ENCODE data around the gene KCNAB1. TPM values are rescaled to one million over a fixed set of nuclear protein-coding genes. Genes with fewer than 3 reads are reported as not detected.
A peak's percentile ranks its signal among the peaks of the same experiment; 100 is the strongest.

Gene KCNAB1
- total and polyA plus RNA-seq, 4 donors = 0.76 to 2.8 (median 1.0) TPM

- Histone ChIP-seq H3K36me3 (ENCODE audit: control insufficient read depth in 4 of 4, insufficient read depth in 3 of 4, low read depth in 1 of 4, low read length in 3 of 4) (no peaks in the 10 kb centered on the region), H3K9ac (ENCODE audit: low read depth in 1 of 2, low read length in 2 of 2) (no peak overlapping the region), H3K27me3 (ENCODE audit: control insufficient read depth in 4 of 4, insufficient read depth in 4 of 4, low read length in 3 of 4) (peaks cover 0 to 13% (median 6%) of the 10 kb centered on the region in 4 donors), H3K27ac (ENCODE audit: low read depth in 1 of 2, low read length in 2 of 2) (no peak overlapping the region), H3K4me3 (ENCODE audit: low read depth in 1 of 3, low read length in 3 of 3) (no peak overlapping the region), H3K4me1 (ENCODE audit: control insufficient read depth in 4 of 4, insufficient read depth in 4 of 4, low read length in 3 of 4) (peaks cover 0 to 11% (median 4%) of the 10 kb centered on the region in 4 donors), H3K9me3 (ENCODE audit: control insufficient read depth in 4 of 4, low read length in 3 of 4) (no peaks in the 10 kb centered on the region)
- TF ChIP-seq RAD21 (IDR thresholded peaks at IDR 0.05) (no peak), YY1 (IDR thresholded peaks at IDR 0.05) (no peak), GABPA (IDR thresholded peaks at IDR 0.05 in 1 of 2, conservative IDR thresholded peaks at IDR 0.05 in 1 of 2) (no peak), HNF4A (conservative IDR thresholded peaks at IDR 0.05) (no peak)
- TF ChIP-seq, protein P1, sequence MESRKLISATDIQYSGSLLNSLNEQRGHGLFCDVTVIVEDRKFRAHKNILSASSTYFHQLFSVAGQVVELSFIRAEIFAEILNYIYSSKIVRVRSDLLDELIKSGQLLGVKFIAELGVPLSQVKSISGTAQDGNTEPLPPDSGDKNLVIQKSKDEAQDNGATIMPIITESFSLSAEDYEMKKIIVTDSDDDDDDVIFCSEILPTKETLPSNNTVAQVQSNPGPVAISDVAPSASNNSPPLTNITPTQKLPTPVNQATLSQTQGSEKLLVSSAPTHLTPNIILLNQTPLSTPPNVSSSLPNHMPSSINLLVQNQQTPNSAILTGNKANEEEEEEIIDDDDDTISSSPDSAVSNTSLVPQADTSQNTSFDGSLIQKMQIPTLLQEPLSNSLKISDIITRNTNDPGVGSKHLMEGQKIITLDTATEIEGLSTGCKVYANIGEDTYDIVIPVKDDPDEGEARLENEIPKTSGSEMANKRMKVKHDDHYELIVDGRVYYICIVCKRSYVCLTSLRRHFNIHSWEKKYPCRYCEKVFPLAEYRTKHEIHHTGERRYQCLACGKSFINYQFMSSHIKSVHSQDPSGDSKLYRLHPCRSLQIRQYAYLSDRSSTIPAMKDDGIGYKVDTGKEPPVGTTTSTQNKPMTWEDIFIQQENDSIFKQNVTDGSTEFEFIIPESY (IDR thresholded peaks at IDR 0.05) = no peak
- 7% methylated on average over 11 of the region's 11 CpGs for WGBS
- DNase-seq (ENCODE audit: low spot score) = no peak
Measured at GRCh38 chr3:156290924-156291271, 170.5 kb downstream of the KCNAB1 start.

DNA sequence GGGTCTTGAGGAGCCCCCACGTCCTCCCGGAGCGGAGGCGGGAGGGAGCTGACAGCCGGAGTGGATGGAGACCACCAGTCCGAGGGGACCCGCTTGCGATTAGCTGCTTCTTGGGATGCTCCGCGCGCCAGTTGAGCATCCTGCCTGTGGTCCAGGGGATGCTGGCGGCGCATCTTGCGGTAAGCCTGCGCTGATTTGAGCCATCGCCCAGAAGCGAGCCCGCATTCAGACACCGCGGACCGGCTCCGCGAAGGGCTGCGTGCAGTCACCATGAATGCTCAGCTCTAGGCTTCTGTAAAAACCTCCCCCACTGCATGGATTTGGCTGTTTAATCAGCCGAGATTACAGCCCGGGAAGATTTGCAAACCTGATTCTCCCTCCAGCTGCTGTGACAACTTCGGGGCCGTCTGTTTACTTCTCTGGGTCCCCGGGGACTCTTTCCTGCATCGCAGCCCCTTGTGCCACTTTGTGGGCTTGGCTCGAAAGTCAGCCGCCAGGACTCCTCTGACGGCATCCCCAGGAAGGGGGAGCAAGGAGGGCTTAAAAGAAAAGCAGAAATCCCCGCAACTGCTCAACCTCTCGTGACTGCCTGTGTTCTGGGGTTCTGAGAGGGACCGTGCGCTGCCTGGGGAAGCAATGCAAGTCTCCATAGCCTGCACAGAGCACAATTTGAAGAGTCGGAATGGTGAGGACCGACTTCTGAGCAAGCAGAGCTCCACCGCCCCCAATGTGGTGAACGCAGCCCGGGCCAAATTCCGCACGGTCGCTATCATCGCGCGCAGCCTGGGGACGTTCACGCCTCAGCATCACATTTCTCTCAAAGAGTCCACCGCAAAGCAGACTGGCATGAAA lies 171.1 kb downstream of the KCNAB1 start:
- H3K27ac ChIP-seq (ENCODE audit: low read depth in 1 of 2, low read length in 2 of 2) = no peak overlapping the region
- no peak for DNase-seq (ENCODE audit: low spot score)
- H3K27me3 ChIP-seq (ENCODE audit: control insufficient read depth in 4 of 4, insufficient read depth in 4 of 4, low read length in 3 of 4) = peaks cover 0 to 13% (median 6%) of the 10 kb centered on the region in 4 donors

More for the DNA sequence above, 171.1 kb downstream of the KCNAB1 start:
- WGBS = 4% methylated on average over 51 of the region's 51 CpGs
- no peaks in the 10 kb centered on the region for H3K9me3 ChIP-seq (ENCODE audit: control insufficient read depth in 4 of 4, low read length in 3 of 4)
- peak overlapping the region in 2 of 3 donors; percentile 11 to 22 for H3K4me3 ChIP-seq (ENCODE audit: low read depth in 1 of 3, low read length in 3 of 3)
- H3K4me1 ChIP-seq (ENCODE audit: control insufficient read depth in 4 of 4, insufficient read depth in 4 of 4, low read length in 3 of 4) = peaks cover 0 to 11% (median 4%) of the 10 kb centered on the region in 4 donors
- no peak for TF ChIP-seq NR2F2 (IDR thresholded peaks at IDR 0.05)
- no peak for TF ChIP-seq CTCF (IDR thresholded peaks at IDR 0.05; ENCODE audit: low read depth, low read length, missing input control)
- no peak for TF ChIP-seq REST (IDR thresholded peaks at IDR 0.05)
- TF ChIP-seq EGR1 (IDR thresholded peaks at IDR 0.05; ENCODE audit: low read depth in 2 of 2) = no peak
- TF ChIP-seq GABPA (IDR thresholded peaks at IDR 0.05 in 1 of 2, conservative IDR thresholded peaks at IDR 0.05 in 1 of 2) = no peak
- TF ChIP-seq, protein P1 (IDR thresholded peaks at IDR 0.05) = no peak
- TF ChIP-seq TAF1 (conservative IDR thresholded peaks at IDR 0.05) = no peak
- TF ChIP-seq HNF4A (conservative IDR thresholded peaks at IDR 0.05) = no peak
- no peak for TF ChIP-seq FOXA1 (IDR thresholded peaks at IDR 0.05)
- no peak for TF ChIP-seq YY1 (IDR thresholded peaks at IDR 0.05)
- TF ChIP-seq SP1 (IDR thresholded peaks at IDR 0.05) = no peak
- no peak for TF ChIP-seq RAD21 (IDR thresholded peaks at IDR 0.05)
- TF ChIP-seq RXRA (IDR thresholded peaks at IDR 0.05) = no peak
- TF ChIP-seq, protein P2, sequence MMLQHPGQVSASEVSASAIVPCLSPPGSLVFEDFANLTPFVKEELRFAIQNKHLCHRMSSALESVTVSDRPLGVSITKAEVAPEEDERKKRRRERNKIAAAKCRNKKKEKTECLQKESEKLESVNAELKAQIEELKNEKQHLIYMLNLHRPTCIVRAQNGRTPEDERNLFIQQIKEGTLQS (IDR thresholded peaks at IDR 0.05) = no peak
- no peak overlapping the region for H3K9ac ChIP-seq (ENCODE audit: low read depth in 1 of 2, low read length in 2 of 2)
- no peaks in the 10 kb centered on the region for H3K36me3 ChIP-seq (ENCODE audit: control insufficient read depth in 4 of 4, insufficient read depth in 3 of 4, low read depth in 1 of 4, low read length in 3 of 4)

Measured in liver (tissue), 9 donors.